ENCODE results near the gene MOB3C.

DNA sequence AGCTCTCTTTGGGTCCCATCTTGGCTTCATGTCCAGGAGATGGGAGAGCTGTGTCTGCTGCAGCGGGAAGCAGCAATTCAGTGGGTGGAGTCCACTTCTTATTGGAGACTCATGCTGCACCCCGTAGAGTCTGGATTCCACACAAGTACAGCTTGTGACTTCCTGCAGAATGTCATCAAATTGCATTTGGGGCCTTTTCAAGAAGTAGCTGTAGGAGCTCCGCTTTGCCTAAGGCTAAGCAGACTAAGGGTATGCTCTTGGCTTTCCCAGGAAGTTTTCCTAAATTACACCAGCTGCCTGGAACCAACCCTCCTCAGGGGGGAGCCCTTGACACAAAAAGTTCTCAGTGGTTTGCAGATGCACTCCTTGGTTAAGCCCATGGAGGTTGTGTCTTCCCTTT, 5.7 kb upstream of the MOB3C start:
- TF ChIP-seq, protein P1, sequence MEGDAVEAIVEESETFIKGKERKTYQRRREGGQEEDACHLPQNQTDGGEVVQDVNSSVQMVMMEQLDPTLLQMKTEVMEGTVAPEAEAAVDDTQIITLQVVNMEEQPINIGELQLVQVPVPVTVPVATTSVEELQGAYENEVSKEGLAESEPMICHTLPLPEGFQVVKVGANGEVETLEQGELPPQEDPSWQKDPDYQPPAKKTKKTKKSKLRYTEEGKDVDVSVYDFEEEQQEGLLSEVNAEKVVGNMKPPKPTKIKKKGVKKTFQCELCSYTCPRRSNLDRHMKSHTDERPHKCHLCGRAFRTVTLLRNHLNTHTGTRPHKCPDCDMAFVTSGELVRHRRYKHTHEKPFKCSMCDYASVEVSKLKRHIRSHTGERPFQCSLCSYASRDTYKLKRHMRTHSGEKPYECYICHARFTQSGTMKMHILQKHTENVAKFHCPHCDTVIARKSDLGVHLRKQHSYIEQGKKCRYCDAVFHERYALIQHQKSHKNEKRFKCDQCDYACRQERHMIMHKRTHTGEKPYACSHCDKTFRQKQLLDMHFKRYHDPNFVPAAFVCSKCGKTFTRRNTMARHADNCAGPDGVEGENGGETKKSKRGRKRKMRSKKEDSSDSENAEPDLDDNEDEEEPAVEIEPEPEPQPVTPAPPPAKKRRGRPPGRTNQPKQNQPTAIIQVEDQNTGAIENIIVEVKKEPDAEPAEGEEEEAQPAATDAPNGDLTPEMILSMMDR (IDR thresholded peaks at IDR 0.05; ENCODE audit: low read length): peak; percentile 56
- TF ChIP-seq EZH2 (optimal IDR thresholded peaks at IDR 0.05; ENCODE audit: low read depth, low read length) (no peak), EZH2phosphoT487 (IDR thresholded peaks at IDR 0.05; ENCODE audit: low read length) (no peak)
